HCT116 (cell line): ENCODE measurements around the gene ELF2. TPM values are rescaled to one million over a fixed set of nuclear protein-coding genes. Genes with fewer than 3 reads are reported as not detected.

Source experiments
- ATAC-seq: fragments of 200-7000 bp; cut with Tn5 transposase; 2 replicates; pipeline ENCODE4 v1.9.1; 2020; ENCODE audit warnings: mild to moderate bottlenecking, moderate library complexity
- BruUV-seq: library from RNA; stranded (reverse); fragments of 400-500 nt; replicated peaks from 2 replicates; lab custom pipeline; 2021; lab: Mats Ljungman, UMichigan
- CTCF ChIA-PET: fragments of 300-600 bp; sonication (Branson Sonifier 250); formaldehyde crosslinking; loops from one replicate; lab custom pipeline; 2021; ENCODE audit warnings: antibody characterized with exemption; lab: Charles Lee
- POLR2A ChIA-PET: fragments of 300-600, 350-600 bp; sonication (Branson Sonifier 250); formaldehyde crosslinking; loops from one replicate; lab custom pipeline; 2021; ENCODE audit warnings: antibody characterized with exemption; lab: Charles Lee
- RAD21 ChIA-PET, 2 experiments: fragments of 300-600 bp; sonication (Branson Sonifier 250); formaldehyde crosslinking; loops; one replicate each; lab custom pipeline; 2023; ENCODE audit warnings: low total read pairs in 2 of 2; ENCODE audit not compliant: uncharacterized antibody in 2 of 2, unreplicated experiment in 2 of 2, low non-redundant PET in 1 of 2; lab: Charles Lee
- DNase-seq: peaks from one replicate; pipeline ENCODE4 v3.0.0-alpha.2; 2010; ENCODE audit warnings: low read depth, low spot score
- H2AFZ ChIP-seq: fragments of 200-600 bp; shearing (Covaris generic), sonication (generic); 2 replicates; pipeline ENCODE4 v1.6.1; 2017; ENCODE audit warnings: low read depth, mixed run types, mixed read lengths, antibody characterized with exemption, low read length; ENCODE audit not compliant: poor library complexity, severe bottlenecking
- H3K27ac ChIP-seq: 2 replicates; pipeline ENCODE4 v1.5.1; 2012; ENCODE audit warnings: low read depth, low read length
- H3K27me3 ChIP-seq: fragments of 200-600 bp; sonication (generic); 2 replicates; pipeline ENCODE4 v1.6.1; 2016; ENCODE audit warnings: mixed run types, low read length, mixed read lengths; ENCODE audit not compliant: insufficient read depth
- H3K36me3 ChIP-seq, 2 experiments: fragments of 200-500 bp in 1 of 2; fragments of 200-600 bp in 1 of 2; sonication (Bioruptor generic) in 1 of 2; sonication (generic) in 1 of 2; 2 replicates each; pipeline versions ENCODE4 v1.5.1 to v1.6.1; 2014 to 2016; ENCODE audit warnings: low read length in 2 of 2, inconsistent platforms in 1 of 2, mixed read lengths in 1 of 2, mixed run types in 1 of 2; ENCODE audit not compliant: insufficient read depth in 2 of 2, control insufficient read depth in 1 of 2
- H3K4me1 ChIP-seq, 2 experiments: fragments of 200-600 bp in 1 of 2; sonication (generic) in 1 of 2; 2 replicates each; pipeline versions ENCODE4 v1.5.1 to v1.6.1; 2012 to 2017; ENCODE audit warnings: low read length in 2 of 2, inconsistent platforms in 1 of 2, mild to moderate bottlenecking in 1 of 2, mixed read lengths in 1 of 2, mixed run types in 1 of 2, moderate library complexity in 1 of 2; ENCODE audit not compliant: insufficient read depth in 2 of 2, control insufficient read depth in 1 of 2
- H3K4me2 ChIP-seq: fragments of 200-600 bp; sonication (generic); 2 replicates; pipeline ENCODE4 v1.6.1; 2017; ENCODE audit warnings: mixed run types, low read length, mixed read lengths
- H3K4me3 ChIP-seq, 2 experiments: fragments of 200-600 bp in 1 of 2; sonication (generic) in 1 of 2; replicated peaks in 1 of 2; 2 replicates each; pipeline ENCODE4 v1.5.1; 2011 to 2016; ENCODE audit warnings: low read length in 2 of 2, control low read depth in 1 of 2, low read depth in 1 of 2, mild to moderate bottlenecking in 1 of 2, mixed read lengths in 1 of 2, mixed run types in 1 of 2
- H3K79me2 ChIP-seq: fragments of 200-600 bp; sonication (generic); 2 replicates; pipeline ENCODE4 v1.6.1; 2017; ENCODE audit warnings: mild to moderate bottlenecking, mixed run types, low read length, moderate library complexity, mixed read lengths; ENCODE audit not compliant: insufficient read depth
- H3K9ac ChIP-seq: fragments of 200-600 bp; sonication (generic); 2 replicates; pipeline ENCODE4 v1.6.1; 2016; ENCODE audit warnings: low read length, mixed read lengths
- H3K9me2 ChIP-seq: fragments of 200-600 bp; sonication (generic), shearing (Covaris generic); 2 replicates; pipeline ENCODE4 v1.6.1; 2017; ENCODE audit warnings: mixed run types, mild to moderate bottlenecking, moderate library complexity; ENCODE audit not compliant: insufficient read depth
- H3K9me3 ChIP-seq, 2 experiments: fragments of 200-500 bp in 1 of 2; fragments of 200-600 bp in 1 of 2; sonication (Bioruptor generic) in 1 of 2; sonication (generic) in 1 of 2; 2 replicates each; pipeline ENCODE4 v1.6.1; 2014 to 2017; ENCODE audit warnings: low read length in 2 of 2, mixed read lengths in 2 of 2, inconsistent platforms in 1 of 2, low read depth in 1 of 2, mild to moderate bottlenecking in 1 of 2, mixed run types in 1 of 2, moderate library complexity in 1 of 2; ENCODE audit not compliant: control insufficient read depth in 1 of 2, insufficient read depth in 1 of 2
- H4K20me1 ChIP-seq: fragments of 200-600 bp; sonication (generic), shearing (Covaris generic); 2 replicates; pipeline ENCODE4 v1.6.1; 2017; ENCODE audit warnings: mixed run types, mild to moderate bottlenecking, moderate library complexity; ENCODE audit not compliant: insufficient read depth
- CEBPB ChIP-seq: IDR thresholded peaks from 2 replicates; pipeline ENCODE4 v1.6.1; 2012; ENCODE audit warnings: low read depth
- EGR1 ChIP-seq: IDR thresholded peaks from 2 replicates; pipeline ENCODE4 v1.6.1; 2012; ENCODE audit warnings: low read depth
- EZH2 ChIP-seq: fragments of 200-600 bp; sonication (generic); IDR thresholded peaks from 2 replicates; pipeline ENCODE4 v1.6.1; 2017; ENCODE audit warnings: antibody characterized with exemption, mixed run types
- EZH2phosphoT487 ChIP-seq: fragments of 200-600 bp; IDR thresholded peaks from 2 replicates; pipeline ENCODE4 v1.6.1; 2018; ENCODE audit warnings: antibody characterized with exemption, borderline replicate concordance
- FOSL1 ChIP-seq: IDR thresholded peaks from 2 replicates; pipeline ENCODE4 v1.6.1; 2012; ENCODE audit warnings: low read depth
- POLR2AphosphoS5 ChIP-seq: IDR thresholded peaks from 2 replicates; pipeline ENCODE4 v1.6.1; 2011; ENCODE audit warnings: mild to moderate bottlenecking, low read depth, low read length, moderate library complexity
- RAD21 ChIP-seq: IDR thresholded peaks from 2 replicates; pipeline ENCODE4 v1.6.1; 2012; ENCODE audit warnings: low read depth, mild to moderate bottlenecking
- SP1 ChIP-seq: IDR thresholded peaks from 2 replicates; pipeline ENCODE4 v1.6.1; 2012; ENCODE audit warnings: low read depth
- SRF ChIP-seq: IDR thresholded peaks from 2 replicates; pipeline ENCODE4 v1.6.1; 2012; ENCODE audit warnings: low read depth
- TCF7L2 ChIP-seq: IDR thresholded peaks from 2 replicates; pipeline ENCODE4 v1.7.0; 2011; ENCODE audit warnings: borderline replicate concordance, inconsistent platforms; ENCODE audit not compliant: insufficient read depth, insufficient read length; ENCODE audit errors: extremely low read depth
- YY1 ChIP-seq: IDR thresholded peaks from 2 replicates; pipeline ENCODE4 v1.6.1; 2011; ENCODE audit warnings: low read length, low read depth, moderate library complexity, mild to moderate bottlenecking; ENCODE audit not compliant: insufficient replicate concordance; ENCODE audit errors: extremely low read depth
- ZFX ChIP-seq: fragments of 450-650 bp; IDR thresholded peaks from 2 replicates; pipeline ENCODE4 v1.6.1; 2017
- ZNF274 ChIP-seq: fragments of 200-500 bp; sonication (Bioruptor generic); IDR thresholded peaks from 2 replicates; pipeline ENCODE4 v1.6.1; 2014; ENCODE audit warnings: mild to moderate bottlenecking, low read depth, low read length, inconsistent platforms
- intact Hi-C: fragments of 100-400 bp; cut with micrococcal nuclease; formaldehyde crosslinking; loops from 2 replicates; pipeline ENCODE4 v1.10.0; 2022
- total RNA-seq: library from RNA; stranded (reverse); gene quantifications from one replicate; pipeline ENCODE4 v1.2.1, GENCODE V29; 2021; ENCODE audit not compliant: unreplicated experiment
- TF ChIP-seq, protein P1 (sequence below): IDR thresholded peaks from 2 replicates; pipeline ENCODE4 v1.6.1; 2012
- TF ChIP-seq, protein P2 (sequence below): IDR thresholded peaks from 2 replicates; pipeline ENCODE4 v1.6.1; 2011; ENCODE audit warnings: mild to moderate bottlenecking, low read length, moderate library complexity; ENCODE audit not compliant: insufficient replicate concordance; ENCODE audit errors: extremely low read depth

ELF2 gene
- total RNA-seq, 1 experiment from 2014 or later = 28.2 TPM

DNA sequence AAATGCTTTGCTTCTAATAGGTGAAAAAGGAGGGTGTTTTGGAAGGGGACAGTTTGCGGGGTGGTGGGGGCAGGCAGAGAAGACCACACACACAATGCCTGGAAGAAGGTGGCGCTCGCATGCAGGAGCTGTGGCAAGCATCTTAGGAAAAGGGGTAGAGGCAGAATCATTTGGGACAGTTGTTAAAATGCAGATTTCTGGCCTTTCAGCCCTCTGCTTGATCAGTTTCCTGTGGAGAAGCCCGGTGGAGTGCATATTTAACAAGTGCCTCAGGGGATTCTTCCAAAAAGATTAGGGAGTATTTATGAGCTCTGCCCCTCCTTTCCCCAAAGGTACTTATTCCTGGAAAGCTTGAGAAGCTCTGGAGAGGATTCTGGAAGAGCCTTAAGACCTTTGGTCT is 156.6 kb downstream of the ELF2 start:
- Histone ChIP-seq H3K27ac (no peak overlapping the region), H3K9me3 (no peaks in the 10 kb centered on the region), H3K4me1 (peaks cover 8 to 33% of the 10 kb centered on the region in 2 experiments), H3K9ac (no peak overlapping the region), H2AFZ (no peak overlapping the region), H3K4me3 (no peak overlapping the region), H4K20me1 (peaks cover 19% of the 10 kb centered on the region; the same call in 1 of the 2 replicates), H3K27me3 (no peaks in the 10 kb centered on the region), H3K79me2 (peaks cover 96% of the 10 kb centered on the region), H3K9me2 (no peaks in the 10 kb centered on the region), H3K4me2 (no peak overlapping the region), H3K36me3 (peaks cover 5 to 20% of the 10 kb centered on the region in 2 experiments; a peak in 2 of 4 replicates)
- DNase-seq (no peak), ATAC-seq (no peak)
- RAD21 ChIA-PET = no interaction called here
- BruUV-seq = no TSS peak
- CTCF ChIA-PET = interaction anchor here (4.8 kb wide), 1 partner anchor 10 kb away, joined by 29 read pairs; no protein-coding TSS in a partner anchor
- POLR2A ChIA-PET = no interaction called here
- TF ChIP-seq FOSL1 (no peak), ZNF274 (no peak), EZH2 (no peak), POLR2AphosphoS5 (no peak), EGR1 (no peak)
- TF ChIP-seq, protein P1, sequence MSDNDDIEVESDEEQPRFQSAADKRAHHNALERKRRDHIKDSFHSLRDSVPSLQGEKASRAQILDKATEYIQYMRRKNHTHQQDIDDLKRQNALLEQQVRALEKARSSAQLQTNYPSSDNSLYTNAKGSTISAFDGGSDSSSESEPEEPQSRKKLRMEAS = no peak
- intact Hi-C loops = no loop called here

DNA sequence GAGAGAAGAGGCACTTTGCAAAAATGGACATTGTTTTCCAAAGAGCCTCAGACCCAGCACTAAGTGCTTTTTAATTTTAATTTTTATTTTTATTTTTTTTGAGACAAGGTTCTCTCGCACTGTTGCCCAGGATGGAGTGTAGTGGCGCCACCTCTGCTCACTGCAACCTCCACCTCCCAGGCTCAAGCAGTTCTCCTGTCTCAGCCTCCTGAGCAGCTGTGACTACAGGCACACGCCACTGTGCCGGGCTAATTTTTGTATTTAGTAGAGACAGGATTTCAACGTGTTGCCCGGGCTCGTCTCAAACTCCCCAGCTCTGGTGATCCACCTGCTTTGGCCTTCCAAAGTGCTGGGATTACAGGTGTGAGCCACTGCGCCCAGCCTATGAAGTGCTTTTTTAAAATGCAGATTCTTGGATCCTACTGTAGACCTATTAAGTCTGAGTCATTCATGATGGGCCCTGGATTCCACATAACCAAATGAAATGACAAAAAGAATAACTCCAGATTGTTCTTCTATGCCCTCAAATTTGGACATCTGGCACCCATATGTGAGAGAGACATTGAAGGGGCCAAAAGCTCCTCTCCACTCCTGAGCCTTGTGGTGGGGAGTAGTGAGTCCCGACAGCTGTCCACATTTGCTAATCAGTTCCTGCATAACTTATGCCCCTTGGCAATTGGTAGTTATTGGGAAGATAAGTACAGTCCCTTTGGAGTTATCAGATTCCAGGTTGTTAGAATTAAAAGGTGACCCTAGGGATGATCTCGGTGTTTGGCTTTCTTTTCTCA is 157.9 kb downstream of the ELF2 start:
- Histone ChIP-seq H4K20me1 (peaks cover 12% of the 10 kb centered on the region; the same call in 1 of the 2 replicates), H3K4me1 (peaks cover 14 to 45% of the 10 kb centered on the region in 2 experiments), H3K9me3 (no peaks in the 10 kb centered on the region), H3K36me3 (peaks cover 5 to 20% of the 10 kb centered on the region in 2 experiments; a peak in 2 of 4 replicates), H3K27me3 (no peaks in the 10 kb centered on the region), H3K4me2 (peak overlapping the region; percentile 81; the same call in 1 of the 2 replicates), H3K79me2 (peaks cover 84% of the 10 kb centered on the region), H3K9me2 (no peaks in the 10 kb centered on the region), H3K9ac (no peak overlapping the region), H3K4me3 (no peak overlapping the region), H3K27ac (no peak overlapping the region), H2AFZ (no peak overlapping the region)
- ATAC-seq = no peak
- DNase-seq = no peak
- intact Hi-C loops = loop anchor here (5.0 kb wide), 2 partner anchors 158 to 283 kb away; partner anchors contain the start of genes ELF2, NAA15 and NDUFC1
- ChIA-PET RAD21 (no interaction called here), POLR2A (no interaction called here), CTCF (interaction anchor here (4.8 kb wide), 1 partner anchor 11 kb away, joined by 29 read pairs; no protein-coding TSS in a partner anchor)
- TF ChIP-seq YY1 = no peak
- TF ChIP-seq TCF7L2 = no peak
- no peak for TF ChIP-seq ZFX
- no peak for TF ChIP-seq CEBPB
- TF ChIP-seq, protein P2, sequence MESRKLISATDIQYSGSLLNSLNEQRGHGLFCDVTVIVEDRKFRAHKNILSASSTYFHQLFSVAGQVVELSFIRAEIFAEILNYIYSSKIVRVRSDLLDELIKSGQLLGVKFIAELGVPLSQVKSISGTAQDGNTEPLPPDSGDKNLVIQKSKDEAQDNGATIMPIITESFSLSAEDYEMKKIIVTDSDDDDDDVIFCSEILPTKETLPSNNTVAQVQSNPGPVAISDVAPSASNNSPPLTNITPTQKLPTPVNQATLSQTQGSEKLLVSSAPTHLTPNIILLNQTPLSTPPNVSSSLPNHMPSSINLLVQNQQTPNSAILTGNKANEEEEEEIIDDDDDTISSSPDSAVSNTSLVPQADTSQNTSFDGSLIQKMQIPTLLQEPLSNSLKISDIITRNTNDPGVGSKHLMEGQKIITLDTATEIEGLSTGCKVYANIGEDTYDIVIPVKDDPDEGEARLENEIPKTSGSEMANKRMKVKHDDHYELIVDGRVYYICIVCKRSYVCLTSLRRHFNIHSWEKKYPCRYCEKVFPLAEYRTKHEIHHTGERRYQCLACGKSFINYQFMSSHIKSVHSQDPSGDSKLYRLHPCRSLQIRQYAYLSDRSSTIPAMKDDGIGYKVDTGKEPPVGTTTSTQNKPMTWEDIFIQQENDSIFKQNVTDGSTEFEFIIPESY = no peak
- TF ChIP-seq, protein P1 = no peak
- no peak for TF ChIP-seq EZH2
- no peak for TF ChIP-seq EZH2phosphoT487
- TF ChIP-seq RAD21 = no peak
- no peak for TF ChIP-seq SRF
- no peak for TF ChIP-seq SP1
- TF ChIP-seq ZNF274 = no peak
- BruUV-seq = no TSS peak
